Stimulated activated CD8-positive, alpha-beta memory T cell treated with anti-CD3 and anti-CD28 coated beads, Interleukin-4, amount 100 ng/mL, for 24 hours (primary cell): ENCODE data around the gene DOCK11.

ENCODE experiments used
- DNase-seq: peaks from one replicate; pipeline ENCODE4 v3.0.0-alpha.2; 2020; ENCODE audit warnings: low read depth

Gene DOCK11

GRCh38 chrX:118630848-118631247 lies 135.2 kb downstream of the DOCK11 start:
- no peak for DNase-seq

GRCh38 chrX:118631586-118631985 lies 136.0 kb downstream of the DOCK11 start:
- DNase-seq, result no peak

- no peak for DNase-seq
Measured at GRCh38 chrX:118632862-118633261, 137.2 kb downstream of the DOCK11 start.

GRCh38 chrX:118633530-118633929 lies 137.9 kb downstream of the DOCK11 start:
- no peak for DNase-seq

GRCh38 chrX:118634336-118634735 lies 138.7 kb downstream of the DOCK11 start:
- no peak for DNase-seq

- DNase-seq, result no peak
Measured at GRCh38 chrX:118637997-118638396, 142.4 kb downstream of the DOCK11 start.

- no peak for DNase-seq
Measured at GRCh38 chrX:118644378-118644777, 148.8 kb downstream of the DOCK11 start.

GRCh38 chrX:118652717-118653116 lies 157.1 kb downstream of the DOCK11 start:
- no peak for DNase-seq

- no peak for DNase-seq
Measured at GRCh38 chrX:118654331-118654730, 158.7 kb downstream of the DOCK11 start.

GRCh38 chrX:118655561-118656246 lies 160.1 kb downstream of the DOCK11 start:
- no peak for DNase-seq

GRCh38 chrX:118657413-118657812 lies 161.8 kb downstream of the DOCK11 start:
- DNase-seq, result no peak

GRCh38 chrX:118660085-118660484 lies 164.5 kb downstream of the DOCK11 start:
- DNase-seq, result no peak

GRCh38 chrX:118665204-118665603 lies 169.6 kb downstream of the DOCK11 start:
- DNase-seq, result no peak

GRCh38 chrX:118666521-118666920 lies 170.9 kb downstream of the DOCK11 start:
- DNase-seq, result no peak

GRCh38 chrX:118669435-118669834 lies 173.8 kb downstream of the DOCK11 start:
- DNase-seq, result no peak

GRCh38 chrX:118675326-118675965 lies 179.8 kb downstream of the DOCK11 start:
- no peak for DNase-seq

- no peak for DNase-seq
Measured at GRCh38 chrX:118675966-118676349, 180.3 kb downstream of the DOCK11 start.

GRCh38 chrX:118677318-118677717 lies 181.7 kb downstream of the DOCK11 start:
- no peak for DNase-seq

GRCh38 chrX:118679290-118679689 lies 183.7 kb downstream of the DOCK11 start:
- DNase-seq, result no peak

GRCh38 chrX:118682258-118683014 lies 186.8 kb downstream of the DOCK11 start:
- no peak for DNase-seq

- no peak for DNase-seq
Measured at GRCh38 chrX:118685393-118685792, 189.8 kb downstream of the DOCK11 start.

- no peak for DNase-seq
Measured at GRCh38 chrX:118688935-118689334, 193.3 kb downstream of the DOCK11 start.

- no peak for DNase-seq
Measured at GRCh38 chrX:118693843-118694242, 198.2 kb downstream of the DOCK11 start.
